GM12874 (cell line): ENCODE results near the gene SLC35A1.

Experiments used
- TF ChIP-seq, protein P1 (sequence below): IDR thresholded peaks from 2 replicates; pipeline ENCODE4 v1.5.1; 2011; ENCODE audit warnings: low read depth, mild to moderate bottlenecking, control low read depth, low read length, moderate library complexity; ENCODE audit not compliant: insufficient read depth

The SLC35A1 gene

DNA sequence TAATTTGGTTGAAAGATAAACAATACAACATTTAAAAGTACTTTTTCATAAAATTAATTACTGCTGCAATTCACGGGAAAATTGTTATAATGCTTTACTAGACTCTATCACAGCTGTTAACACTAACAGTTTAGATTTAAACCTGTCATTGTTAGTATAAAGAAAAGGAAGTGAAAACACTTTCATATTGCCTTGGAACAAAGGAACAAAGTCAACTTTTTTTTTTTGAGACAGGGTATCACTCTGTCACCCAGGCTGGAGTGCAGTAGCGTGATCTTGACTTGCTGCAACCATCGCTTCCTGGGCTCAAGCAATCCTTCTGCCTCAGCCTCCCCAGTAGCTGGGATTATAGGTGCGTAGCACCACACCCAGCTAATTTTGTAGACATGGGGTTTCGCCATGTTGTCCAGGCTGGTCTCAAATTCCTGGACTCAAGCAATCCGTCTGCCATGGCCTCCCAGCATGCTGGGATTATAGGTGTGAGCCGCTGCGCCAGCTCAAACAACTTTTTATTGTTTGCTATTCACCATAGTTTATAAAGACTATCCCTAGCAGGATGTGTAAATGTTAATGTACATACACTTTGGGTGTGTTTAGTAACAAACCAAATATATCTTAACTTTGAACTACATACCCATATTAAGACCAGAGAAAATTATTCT lies 22.1 kb downstream of the SLC35A1 start:
- TF ChIP-seq, protein P1, sequence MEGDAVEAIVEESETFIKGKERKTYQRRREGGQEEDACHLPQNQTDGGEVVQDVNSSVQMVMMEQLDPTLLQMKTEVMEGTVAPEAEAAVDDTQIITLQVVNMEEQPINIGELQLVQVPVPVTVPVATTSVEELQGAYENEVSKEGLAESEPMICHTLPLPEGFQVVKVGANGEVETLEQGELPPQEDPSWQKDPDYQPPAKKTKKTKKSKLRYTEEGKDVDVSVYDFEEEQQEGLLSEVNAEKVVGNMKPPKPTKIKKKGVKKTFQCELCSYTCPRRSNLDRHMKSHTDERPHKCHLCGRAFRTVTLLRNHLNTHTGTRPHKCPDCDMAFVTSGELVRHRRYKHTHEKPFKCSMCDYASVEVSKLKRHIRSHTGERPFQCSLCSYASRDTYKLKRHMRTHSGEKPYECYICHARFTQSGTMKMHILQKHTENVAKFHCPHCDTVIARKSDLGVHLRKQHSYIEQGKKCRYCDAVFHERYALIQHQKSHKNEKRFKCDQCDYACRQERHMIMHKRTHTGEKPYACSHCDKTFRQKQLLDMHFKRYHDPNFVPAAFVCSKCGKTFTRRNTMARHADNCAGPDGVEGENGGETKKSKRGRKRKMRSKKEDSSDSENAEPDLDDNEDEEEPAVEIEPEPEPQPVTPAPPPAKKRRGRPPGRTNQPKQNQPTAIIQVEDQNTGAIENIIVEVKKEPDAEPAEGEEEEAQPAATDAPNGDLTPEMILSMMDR = no peak

DNA sequence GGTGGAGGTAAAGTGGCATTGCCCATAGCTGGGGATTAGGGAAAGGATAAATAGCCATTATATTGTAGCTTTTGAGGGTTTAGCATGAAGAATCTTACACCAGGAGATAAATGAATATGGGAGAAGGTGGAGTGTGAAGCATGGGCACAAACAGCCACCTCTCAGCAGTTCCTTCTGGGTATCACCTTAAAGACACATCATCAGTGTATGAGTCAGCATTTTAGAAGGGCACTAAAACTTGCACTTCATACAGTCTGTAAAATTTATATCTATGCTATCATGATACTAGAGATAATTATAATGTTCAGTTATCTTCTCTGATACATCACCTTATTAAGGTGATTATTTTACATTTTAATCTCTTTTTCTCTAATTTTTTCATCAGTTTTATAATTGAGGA lies 25.3 kb downstream of the SLC35A1 start:
- TF ChIP-seq, protein P1 = no peak

DNA sequence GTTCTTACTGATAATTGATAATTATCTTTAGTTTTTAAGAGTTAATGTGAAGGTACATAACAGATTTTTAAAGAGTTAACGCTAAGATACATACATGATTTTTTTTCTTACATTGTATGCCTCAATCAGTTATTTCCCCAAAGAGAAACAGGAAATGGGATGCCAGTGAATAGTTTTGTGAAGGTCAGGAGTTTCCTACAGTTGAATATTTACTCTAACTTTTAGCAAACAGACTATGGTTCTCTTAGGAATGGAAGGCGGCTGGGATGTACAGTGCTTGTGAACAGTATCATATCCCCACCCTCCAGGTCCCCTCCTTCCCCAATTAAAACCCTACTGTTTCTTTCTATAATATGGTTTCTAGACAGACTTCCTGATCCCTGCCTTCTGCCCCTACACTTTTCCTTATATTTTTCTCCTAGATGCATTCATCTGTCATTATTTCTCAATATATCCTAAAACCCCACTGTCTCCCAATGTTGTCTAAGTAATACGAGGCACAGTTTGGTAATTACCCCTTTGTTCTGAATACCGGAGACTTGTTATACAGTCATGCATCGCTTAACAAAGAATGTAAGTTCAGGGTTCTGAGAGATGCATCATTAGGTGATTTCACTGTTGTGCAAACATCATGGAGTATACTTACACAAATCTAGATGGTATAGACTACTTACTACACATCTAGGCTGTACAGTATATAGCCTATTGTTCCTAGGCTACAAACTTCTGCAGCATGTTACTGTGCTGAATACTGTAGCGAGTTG lies 29.2 kb downstream of the SLC35A1 start:
- TF ChIP-seq, protein P1 = no peak

DNA sequence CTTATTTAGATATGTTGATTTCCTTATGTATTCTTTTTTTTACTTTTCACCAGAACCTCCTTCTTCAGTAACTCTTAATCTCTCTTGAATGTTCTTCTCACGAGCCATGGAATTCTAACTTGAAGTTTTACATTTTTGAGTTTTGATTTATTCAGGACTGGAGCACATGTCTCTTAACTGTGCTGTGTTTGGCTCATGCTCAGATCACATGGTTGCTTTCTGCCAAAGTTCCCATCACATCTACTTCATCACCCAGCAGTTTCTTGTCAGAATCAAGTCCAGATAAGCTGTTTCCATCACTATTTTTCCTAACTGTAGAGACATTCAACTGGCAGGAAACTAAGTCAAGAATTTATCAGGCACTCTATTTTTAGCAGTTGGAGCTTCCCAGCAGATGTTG lies 31.7 kb downstream of the SLC35A1 start:
- TF ChIP-seq, protein P1 = no peak

DNA sequence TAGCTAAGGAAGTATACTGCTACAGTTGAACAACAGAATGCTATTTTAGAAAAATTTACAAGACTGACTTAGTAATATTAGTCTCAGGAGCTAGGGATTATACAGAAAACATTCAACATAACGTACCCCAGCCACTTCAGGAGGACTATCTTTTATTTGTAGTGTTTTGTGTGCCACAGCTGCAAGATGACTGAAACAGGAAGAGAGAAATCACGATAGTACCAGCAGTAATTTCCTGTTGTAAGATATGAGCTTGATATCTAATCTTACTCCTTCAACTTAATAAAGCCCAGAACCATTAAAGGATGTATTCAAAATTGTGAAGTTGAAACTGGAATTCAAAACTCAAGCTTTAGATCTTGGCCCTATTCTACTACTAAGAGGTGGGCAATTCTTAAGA lies 42.1 kb downstream of the SLC35A1 start:
- TF ChIP-seq, protein P1 = no peak

DNA sequence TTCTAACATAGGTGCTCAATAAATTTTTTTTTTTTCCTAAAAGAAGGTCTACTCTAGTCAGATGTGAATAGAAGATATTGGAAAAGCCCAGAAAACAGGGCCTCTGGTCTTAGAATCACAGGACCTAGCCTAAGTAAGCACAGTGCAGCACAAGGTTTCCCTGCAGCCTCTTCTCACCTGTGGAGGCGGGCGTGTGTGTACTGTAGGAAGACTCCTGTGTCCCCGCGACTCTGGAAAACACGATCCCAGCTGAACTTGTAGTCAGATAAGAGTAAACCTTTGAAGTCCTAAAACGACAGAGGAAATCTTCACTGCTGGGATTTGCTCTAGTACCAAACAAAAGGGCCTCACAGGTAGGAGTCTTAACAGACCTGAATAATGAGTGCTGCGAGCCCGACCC lies 45.7 kb downstream of the SLC35A1 start:
- TF ChIP-seq, protein P1 = no peak

DNA sequence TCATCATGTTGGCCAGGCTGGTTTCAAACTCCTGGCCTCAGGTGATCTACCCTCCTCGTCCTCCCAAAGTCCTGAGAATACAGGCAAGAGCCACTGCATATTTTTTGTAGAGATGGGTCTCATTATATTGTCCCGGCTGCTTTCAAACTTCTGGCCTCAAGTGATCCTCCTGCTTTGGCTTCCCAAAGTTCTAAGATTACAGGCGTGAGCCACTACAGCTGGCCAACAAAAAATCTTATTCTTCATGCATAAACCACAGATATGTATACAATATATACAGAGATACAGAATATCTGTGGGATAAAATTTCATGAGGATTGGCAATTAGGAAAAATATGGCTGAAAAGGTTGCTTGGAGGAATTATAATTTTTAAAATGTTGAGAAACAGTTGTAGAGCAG lies 49.9 kb downstream of the SLC35A1 start:
- TF ChIP-seq, protein P1 = no peak
